ENCODE measurements around the gene LENG9. TPM values are rescaled to one million over a fixed set of nuclear protein-coding genes. Genes with fewer than 3 reads are reported as not detected.

Gene LENG9
- total RNA-seq, 1 donor from 2014 or later = 3.7 TPM

Other genes with a start within 250 kb of the LENG9 start
- not detected in 2 replicates for gene LILRB3, start 240.8 kb downstream of the LENG9 start, total RNA-seq
- gene LILRA6, start 221.0 kb downstream of the LENG9 start, total RNA-seq = not detected in 2 replicates
- gene LILRB5, start 206.5 kb downstream of the LENG9 start, total RNA-seq = not detected in 2 replicates
- gene LILRB2, start 182.7 kb downstream of the LENG9 start, total RNA-seq = not detected in 2 replicates
- gene LILRA5, start 150.6 kb downstream of the LENG9 start, total RNA-seq = not detected in 2 replicates
- not detected in 2 replicates for gene LILRA4, start 124.6 kb downstream of the LENG9 start, total RNA-seq
- not detected in 2 replicates for gene LAIR1, start 98.8 kb downstream of the LENG9 start, total RNA-seq
- gene TTYH1, start 48.3 kb downstream of the LENG9 start, total RNA-seq = 8.4 and 12.6 TPM in 2 replicates
- 193 and 201 TPM in 2 replicates for gene LENG8, start 14.6 kb downstream of the LENG9 start, total RNA-seq
- 57.9 and 64.2 TPM in 2 replicates for gene CDC42EP5, start 9.5 kb upstream of the LENG9 start, total RNA-seq
- not detected in 2 replicates for gene LAIR2, start 39.1 kb upstream of the LENG9 start, total RNA-seq
- not detected in 2 replicates for gene LILRA2, start 110.0 kb upstream of the LENG9 start, total RNA-seq
- gene LILRA1, start 129.9 kb upstream of the LENG9 start, total RNA-seq = not detected in 2 replicates
- gene LILRB1, start 166.7 kb upstream of the LENG9 start, total RNA-seq = not detected in 2 replicates
- not detected in 2 replicates for gene LILRB4, start 199.2 kb upstream of the LENG9 start, total RNA-seq